ENCODE data around the gene DTD1.

DTD1 gene

GRCh38 chr20:18654448-18654773 lies 66.6 kb downstream of the DTD1 start:
- no CpG with 5 or more reads among the region's 1 CpG for WGBS, 2 donors (ENCODE audit: extremely low coverage in 2 of 2, insufficient read length in 2 of 2, insufficient replicate concordance in 1 of 2)
- H3K4me1 ChIP-seq (ENCODE audit: control insufficient read depth in 2 of 2, insufficient read depth in 1 of 2, low read depth in 1 of 2, low read length in 2 of 2), result no peaks in the 10 kb centered on the region
- H4K91ac ChIP-seq (ENCODE audit: low read depth, low read length, poor library complexity), result no peak overlapping the region
- H2AFZ ChIP-seq (ENCODE audit: low read length), result no peak overlapping the region
- H3K79me1 ChIP-seq (ENCODE audit: low read depth, low read length), result no peaks in the 10 kb centered on the region
- H3K27me3 ChIP-seq (ENCODE audit: control insufficient read depth in 3 of 3, insufficient read depth in 3 of 3, low read depth in 1 of 3, low read length in 3 of 3), result peaks cover 0 to 2% (median 0%) of the 10 kb centered on the region in 3 experiments
- H3K9ac ChIP-seq (ENCODE audit: low read depth, low read length, poor library complexity), result no peak overlapping the region
- H3K14ac ChIP-seq (ENCODE audit: low read length), result no peak overlapping the region
- no peak overlapping the region for H3K4me3 ChIP-seq (ENCODE audit: low read length in 2 of 2)
- H2BK120ac ChIP-seq (ENCODE audit: low read depth, low read length), result no peak overlapping the region
- no peak overlapping the region for H3K23ac ChIP-seq (ENCODE audit: low read depth, low read length, poor library complexity)
- no peak overlapping the region for H2BK15ac ChIP-seq (ENCODE audit: low read length)
- no peak for DNase-seq (ENCODE audit: low spot score)
- no peak overlapping the region for H4K8ac ChIP-seq (ENCODE audit: low read depth, low read length)
- H2BK5ac ChIP-seq (ENCODE audit: low read length), result no peak overlapping the region
- H3K27ac ChIP-seq (replicated peaks; ENCODE audit: low read length), result no peak overlapping the region
- no peak overlapping the region for H2BK12ac ChIP-seq (ENCODE audit: low read length)
- no peak overlapping the region for H2AK5ac ChIP-seq (ENCODE audit: low read depth, low read length)
- H3K36me3 ChIP-seq (replicated peaks in 1 of 2; ENCODE audit: control insufficient read depth in 2 of 2, insufficient read depth in 2 of 2, low read length in 2 of 2), result peaks cover 0 to 3% of the 10 kb centered on the region in 2 donors
- no peak overlapping the region for H3K18ac ChIP-seq (ENCODE audit: low read length)
- H3K4ac ChIP-seq (ENCODE audit: low read length), result no peak overlapping the region
- no peak overlapping the region for H3K4me2 ChIP-seq (ENCODE audit: insufficient read depth, low read length, poor library complexity, severe bottlenecking)
- H3K9me3 ChIP-seq (replicated peaks in 1 of 2; ENCODE audit: control insufficient read depth in 2 of 2, insufficient read depth in 1 of 2, low read depth in 1 of 2, low read length in 2 of 2), result no peaks in the 10 kb centered on the region

GRCh38 chr20:18657575-18657974 lies 69.7 kb downstream of the DTD1 start:
- no peak overlapping the region for H3K18ac ChIP-seq (ENCODE audit: low read length)
- H2BK12ac ChIP-seq (ENCODE audit: low read length), result no peak overlapping the region
- H3K4me2 ChIP-seq (ENCODE audit: insufficient read depth, low read length, poor library complexity, severe bottlenecking), result no peak overlapping the region
- no peak overlapping the region for H2BK15ac ChIP-seq (ENCODE audit: low read length)
- no peak overlapping the region for H2AFZ ChIP-seq (ENCODE audit: low read length)
- H3K27me3 ChIP-seq (ENCODE audit: control insufficient read depth in 3 of 3, insufficient read depth in 3 of 3, low read depth in 1 of 3, low read length in 3 of 3), result peaks cover 0 to 2% (median 0%) of the 10 kb centered on the region in 3 experiments
- peak overlapping the region; percentile 17 for H4K8ac ChIP-seq (ENCODE audit: low read depth, low read length)
- no peak overlapping the region for H2BK120ac ChIP-seq (ENCODE audit: low read depth, low read length)
- no peak overlapping the region for H2AK5ac ChIP-seq (ENCODE audit: low read depth, low read length)
- H4K91ac ChIP-seq (ENCODE audit: low read depth, low read length, poor library complexity), result no peak overlapping the region
- no CpG with 5 or more reads among the region's 4 CpGs for WGBS, 2 donors (ENCODE audit: extremely low coverage in 2 of 2, insufficient read length in 2 of 2, insufficient replicate concordance in 1 of 2)
- no peak overlapping the region for H2BK5ac ChIP-seq (ENCODE audit: low read length)
- H3K4me1 ChIP-seq (ENCODE audit: control insufficient read depth in 2 of 2, insufficient read depth in 1 of 2, low read depth in 1 of 2, low read length in 2 of 2), result no peaks in the 10 kb centered on the region
- H3K9me3 ChIP-seq (replicated peaks in 1 of 2; ENCODE audit: control insufficient read depth in 2 of 2, insufficient read depth in 1 of 2, low read depth in 1 of 2, low read length in 2 of 2), result no peaks in the 10 kb centered on the region
- peaks cover 0 to 3% of the 10 kb centered on the region in 2 donors for H3K36me3 ChIP-seq (replicated peaks in 1 of 2; ENCODE audit: control insufficient read depth in 2 of 2, insufficient read depth in 2 of 2, low read length in 2 of 2)
- H3K27ac ChIP-seq (replicated peaks; ENCODE audit: low read length), result no peak overlapping the region
- H3K4ac ChIP-seq (ENCODE audit: low read length), result no peak overlapping the region
- no peak overlapping the region for H3K9ac ChIP-seq (ENCODE audit: low read depth, low read length, poor library complexity)
- DNase-seq (ENCODE audit: low spot score), result no peak
- no peak overlapping the region for H3K14ac ChIP-seq (ENCODE audit: low read length)
- no peak overlapping the region for H3K23ac ChIP-seq (ENCODE audit: low read depth, low read length, poor library complexity)
- H3K4me3 ChIP-seq (ENCODE audit: low read length in 2 of 2), result no peak overlapping the region
- no peaks in the 10 kb centered on the region for H3K79me1 ChIP-seq (ENCODE audit: low read depth, low read length)

GRCh38 chr20:18662279-18663040 lies 74.6 kb downstream of the DTD1 start:
- WGBS, 2 donors (ENCODE audit: extremely low coverage in 2 of 2, insufficient read length in 2 of 2, insufficient replicate concordance in 1 of 2), result no CpG with 5 or more reads among the region's 6 CpGs
- Histone ChIP-seq H3K9ac (ENCODE audit: low read depth, low read length, poor library complexity) (no peak overlapping the region), H3K18ac (ENCODE audit: low read length) (no peak overlapping the region), H2BK120ac (ENCODE audit: low read depth, low read length) (no peak overlapping the region), H3K14ac (ENCODE audit: low read length) (no peak overlapping the region), H3K27me3 (ENCODE audit: control insufficient read depth in 3 of 3, insufficient read depth in 3 of 3, low read depth in 1 of 3, low read length in 3 of 3) (peaks cover 0 to 2% (median 0%) of the 10 kb centered on the region in 3 experiments), H4K91ac (ENCODE audit: low read depth, low read length, poor library complexity) (no peak overlapping the region), H4K8ac (ENCODE audit: low read depth, low read length) (no peak overlapping the region), H3K4me2 (ENCODE audit: insufficient read depth, low read length, poor library complexity, severe bottlenecking) (no peak overlapping the region), H2BK5ac (ENCODE audit: low read length) (no peak overlapping the region), H3K4me3 (ENCODE audit: low read length in 2 of 2) (no peak overlapping the region), H3K23ac (ENCODE audit: low read depth, low read length, poor library complexity) (no peak overlapping the region), H3K36me3 (replicated peaks in 1 of 2; ENCODE audit: control insufficient read depth in 2 of 2, insufficient read depth in 2 of 2, low read length in 2 of 2) (no peaks in the 10 kb centered on the region), H2AK5ac (ENCODE audit: low read depth, low read length) (no peak overlapping the region), H2BK15ac (ENCODE audit: low read length) (no peak overlapping the region), H3K9me3 (replicated peaks in 1 of 2; ENCODE audit: control insufficient read depth in 2 of 2, insufficient read depth in 1 of 2, low read depth in 1 of 2, low read length in 2 of 2) (no peaks in the 10 kb centered on the region), H3K79me1 (ENCODE audit: low read depth, low read length) (no peaks in the 10 kb centered on the region), H2AFZ (ENCODE audit: low read length) (no peak overlapping the region), H3K27ac (replicated peaks; ENCODE audit: low read length) (no peak overlapping the region), H2BK12ac (ENCODE audit: low read length) (no peak overlapping the region), H3K4ac (ENCODE audit: low read length) (no peak overlapping the region), H3K4me1 (ENCODE audit: control insufficient read depth in 2 of 2, insufficient read depth in 1 of 2, low read depth in 1 of 2, low read length in 2 of 2) (peaks cover 3 to 4% of the 10 kb centered on the region in 2 donors)
- DNase-seq (ENCODE audit: low spot score), result no peak

- Histone ChIP-seq H3K4ac (ENCODE audit: low read length) (no peak overlapping the region), H3K18ac (ENCODE audit: low read length) (no peak overlapping the region), H2AFZ (ENCODE audit: low read length) (no peak overlapping the region), H3K36me3 (replicated peaks in 1 of 2; ENCODE audit: control insufficient read depth in 2 of 2, insufficient read depth in 2 of 2, low read length in 2 of 2) (no peaks in the 10 kb centered on the region), H2BK15ac (ENCODE audit: low read length) (no peak overlapping the region), H3K23ac (ENCODE audit: low read depth, low read length, poor library complexity) (no peak overlapping the region), H3K4me3 (ENCODE audit: low read length in 2 of 2) (no peak overlapping the region), H2BK12ac (ENCODE audit: low read length) (no peak overlapping the region), H2BK5ac (ENCODE audit: low read length) (no peak overlapping the region), H3K27me3 (ENCODE audit: control insufficient read depth in 3 of 3, insufficient read depth in 3 of 3, low read depth in 1 of 3, low read length in 3 of 3) (no peaks in the 10 kb centered on the region), H3K14ac (ENCODE audit: low read length) (no peak overlapping the region), H3K4me1 (ENCODE audit: control insufficient read depth in 2 of 2, insufficient read depth in 1 of 2, low read depth in 1 of 2, low read length in 2 of 2) (peaks cover 3 to 6% of the 10 kb centered on the region in 2 donors), H3K9ac (ENCODE audit: low read depth, low read length, poor library complexity) (no peak overlapping the region), H3K27ac (replicated peaks; ENCODE audit: low read length) (no peak overlapping the region), H3K4me2 (ENCODE audit: insufficient read depth, low read length, poor library complexity, severe bottlenecking) (no peak overlapping the region), H3K79me1 (ENCODE audit: low read depth, low read length) (no peaks in the 10 kb centered on the region), H4K91ac (ENCODE audit: low read depth, low read length, poor library complexity) (no peak overlapping the region), H3K9me3 (replicated peaks in 1 of 2; ENCODE audit: control insufficient read depth in 2 of 2, insufficient read depth in 1 of 2, low read depth in 1 of 2, low read length in 2 of 2) (no peaks in the 10 kb centered on the region), H2AK5ac (ENCODE audit: low read depth, low read length) (no peak overlapping the region), H2BK120ac (ENCODE audit: low read depth, low read length) (no peak overlapping the region), H4K8ac (ENCODE audit: low read depth, low read length) (no peak overlapping the region)
- WGBS, 2 donors (ENCODE audit: extremely low coverage in 2 of 2, insufficient read length in 2 of 2, insufficient replicate concordance in 1 of 2), result no CpG with 5 or more reads among the region's 2 CpGs
- no peak for DNase-seq (ENCODE audit: low spot score)
Measured at GRCh38 chr20:18663932-18664331, 76.1 kb downstream of the DTD1 start.

Data from neuronal stem cell (in vitro differentiated cells).